ENCODE data around the gene BBC3. TPM values are rescaled to one million over a fixed set of nuclear protein-coding genes. Genes with fewer than 3 reads are reported as not detected.

The BBC3 gene
- total and polyA plus RNA-seq, 2 of the 4 experiments (the other 2 are of a cell fraction) = 1.6 to 6.5 TPM

GRCh38 chr19:47186446-47187334 lies 44.3 kb downstream of the BBC3 start:
- no peak overlapping the region for H3K14ac ChIP-seq (replicated peaks; ENCODE audit: low read depth, low read length)
- H2BK5ac ChIP-seq (ENCODE audit: low read depth, low read length, poor library complexity, severe bottlenecking) = no peak overlapping the region
- intact Hi-C loops (cut with micrococcal nuclease) = no loop called here
- H2AK9ac ChIP-seq (replicated peaks; ENCODE audit: low read depth, low read length, poor library complexity) = no peak overlapping the region
- no peaks in the 10 kb centered on the region for H3K27me3 ChIP-seq (ENCODE audit: control insufficient read depth, insufficient read depth, low read length)
- CTCF ChIA-PET = interaction anchor here (0.9 kb wide), 1 partner anchor 58 kb away, joined by 3 read pairs; no protein-coding TSS in a partner anchor
- H2AFZ ChIP-seq (replicated peaks; ENCODE audit: low read length, poor library complexity) = no peak overlapping the region
- in situ Hi-C loops (cut with MboI; ENCODE audit: low sequenced_read_pairs) = no loop called here
- H3K56ac ChIP-seq (ENCODE audit: extremely low read depth, insufficient read depth, low read length) = no peak overlapping the region
- dilution Hi-C loops (cut with HindIII; ENCODE audit: low sequenced_read_pairs, unreplicated experiment) = no loop called here
- no peak overlapping the region for H4K8ac ChIP-seq (ENCODE audit: low read depth in 2 of 2, low read length in 2 of 2)
- no peak overlapping the region for H3K4ac ChIP-seq (ENCODE audit: low read depth, low read length)
- H2AK5ac ChIP-seq (ENCODE audit: low read depth, low read length) = no peak overlapping the region
- H3K9me1 ChIP-seq (ENCODE audit: insufficient read depth, low read length) = peaks cover 12% of the 10 kb centered on the region
- H2BK20ac ChIP-seq (ENCODE audit: low read depth, low read length) = no peak overlapping the region
- no peak overlapping the region for H4K91ac ChIP-seq (ENCODE audit: insufficient read depth, low read depth, low read length)
- H3K79me1 ChIP-seq (ENCODE audit: low read depth in 1 of 2, low read length in 2 of 2) = peaks cover 36 to 85% of the 10 kb centered on the region in 2 experiments
- H3K18ac ChIP-seq (ENCODE audit: low read depth, low read length) = no peak overlapping the region
- peaks cover 15% of the 10 kb centered on the region for H3K36me3 ChIP-seq (ENCODE audit: control insufficient read depth, insufficient read depth, low read length)
- ATAC-seq (ENCODE audit: low read depth) (no peak), DNase-seq (no peak)
- no peak overlapping the region for H3K4me3 ChIP-seq (ENCODE audit: insufficient read depth, low read depth, low read length)
- H2BK15ac ChIP-seq (ENCODE audit: low read depth, low read length) = no peak overlapping the region
- no peaks in the 10 kb centered on the region for H3K9me3 ChIP-seq (ENCODE audit: control insufficient read depth, insufficient read depth, low read length)
- no peak overlapping the region for H3K23ac ChIP-seq (ENCODE audit: low read depth, low read length)
- no peak overlapping the region for H3K27ac ChIP-seq (ENCODE audit: insufficient read depth, low read length)
- WGBS, 2 experiments (ENCODE audit: extremely low coverage in 2 of 2, insufficient read length in 1 of 2) = 76% methylated on average over 3 of the region's 17 CpGs; no CpG with 5 or more reads in 1 of the 2 experiments
- H3K9ac ChIP-seq (ENCODE audit: low read depth, low read length) = no peak overlapping the region
- no peak for TF ChIP-seq ELK1 (IDR thresholded peaks at IDR 0.05; ENCODE audit: borderline replicate concordance, low read depth, low read length)
- no peak for TF ChIP-seq RCOR1 (IDR thresholded peaks at IDR 0.05; ENCODE audit: insufficient replicate concordance, low read length)
- TF ChIP-seq MXI1 (IDR thresholded peaks at IDR 0.05; ENCODE audit: borderline replicate concordance, low read depth, low read length) = no peak
- TF ChIP-seq SMC3 (IDR thresholded peaks at IDR 0.05; ENCODE audit: low read depth, low read length) = no peak
- TF ChIP-seq CEBPB (IDR thresholded peaks at IDR 0.05; ENCODE audit: low read depth, low read length) = no peak
- no peak for TF ChIP-seq RFX5 (IDR thresholded peaks at IDR 0.05; ENCODE audit: low read depth, low read length)
- no peak for TF ChIP-seq USF2 (IDR thresholded peaks at IDR 0.05; ENCODE audit: low read depth, low read length)
- TF ChIP-seq FOS (IDR thresholded peaks at IDR 0.05; ENCODE audit: low read depth, low read length) = no peak
- no peak for TF ChIP-seq BHLHE40 (IDR thresholded peaks at IDR 0.05; ENCODE audit: low read depth, low read length)
- TF ChIP-seq POLR2A (IDR thresholded peaks at IDR 0.05; ENCODE audit: low read depth, low read length) = no peak
- H2BK120ac ChIP-seq (ENCODE audit: low read depth, low read length) = no peak overlapping the region
- H4K20me1 ChIP-seq (ENCODE audit: insufficient read depth, low read length) = peaks cover 53% of the 10 kb centered on the region
- no peak overlapping the region for H4K5ac ChIP-seq (ENCODE audit: low read depth, low read length)
- POLR2A ChIA-PET (ENCODE audit: unreplicated experiment) = interaction anchor here (0.6 kb wide), 1 partner anchor 14 kb away, joined by 3 read pairs; no protein-coding TSS in a partner anchor
- H3K4me2 ChIP-seq (ENCODE audit: low read depth, low read length) = no peak overlapping the region
- peaks cover 11% of the 10 kb centered on the region for H3K4me1 ChIP-seq (ENCODE audit: control insufficient read depth, insufficient read depth, low read length)
- BruUV-seq (replicated peaks) = no TSS peak
